ENCODE results near the gene TMCO6.

DNA sequence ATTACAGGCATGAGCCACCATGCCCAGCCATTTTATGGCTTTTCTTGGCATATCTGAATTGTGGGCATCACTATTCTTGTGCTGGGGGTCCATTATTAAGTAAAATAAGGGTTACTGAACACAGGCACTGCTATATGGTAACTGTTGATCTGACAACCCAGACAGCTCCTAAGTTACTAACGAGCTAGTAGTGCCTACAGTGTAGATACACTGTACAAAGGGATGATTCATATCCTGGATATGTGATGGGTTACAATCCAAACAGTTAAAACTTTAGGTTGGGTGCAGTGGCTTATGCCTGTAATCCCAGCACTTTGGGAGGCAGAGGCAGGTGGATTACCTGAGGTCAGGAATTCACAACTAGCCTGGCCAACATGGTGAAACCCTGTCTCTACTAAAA, 10.5 kb upstream of the TMCO6 start:
- no peak for TF ChIP-seq REST (IDR thresholded peaks at IDR 0.05; ENCODE audit: borderline replicate concordance)
- TF ChIP-seq REST (CRISPR knock-in tag; IDR thresholded peaks at IDR 0.05; ENCODE audit: low read depth): no peak
- TF ChIP-seq CEBPZ (IDR thresholded peaks at IDR 0.05; ENCODE audit: borderline replicate concordance, low read depth, low read length): no peak
- no peak for TF ChIP-seq MLLT1 (IDR thresholded peaks at IDR 0.05)
- no peak for TF ChIP-seq CTCF (IDR thresholded peaks at IDR 0.05 in 2 of 3, conservative IDR thresholded peaks at IDR 0.05 in 1 of 3; ENCODE audit: insufficient read depth in 2 of 3, low read depth in 1 of 3, low read length in 3 of 3)
- no peak for TF ChIP-seq GATAD2B (IDR thresholded peaks at IDR 0.05; ENCODE audit: borderline replicate concordance)
- TF ChIP-seq, protein P1, sequence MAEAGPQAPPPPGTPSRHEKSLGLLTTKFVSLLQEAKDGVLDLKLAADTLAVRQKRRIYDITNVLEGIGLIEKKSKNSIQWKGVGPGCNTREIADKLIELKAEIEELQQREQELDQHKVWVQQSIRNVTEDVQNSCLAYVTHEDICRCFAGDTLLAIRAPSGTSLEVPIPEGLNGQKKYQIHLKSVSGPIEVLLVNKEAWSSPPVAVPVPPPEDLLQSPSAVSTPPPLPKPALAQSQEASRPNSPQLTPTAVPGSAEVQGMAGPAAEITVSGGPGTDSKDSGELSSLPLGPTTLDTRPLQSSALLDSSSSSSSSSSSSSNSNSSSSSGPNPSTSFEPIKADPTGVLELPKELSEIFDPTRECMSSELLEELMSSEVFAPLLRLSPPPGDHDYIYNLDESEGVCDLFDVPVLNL (CRISPR knock-in tag; IDR thresholded peaks at IDR 0.05; ENCODE audit: low read depth): no peak
- TF ChIP-seq DDX20 (tag; IDR thresholded peaks at IDR 0.05; ENCODE audit: low read depth): no peak
- TF ChIP-seq, protein P2, sequence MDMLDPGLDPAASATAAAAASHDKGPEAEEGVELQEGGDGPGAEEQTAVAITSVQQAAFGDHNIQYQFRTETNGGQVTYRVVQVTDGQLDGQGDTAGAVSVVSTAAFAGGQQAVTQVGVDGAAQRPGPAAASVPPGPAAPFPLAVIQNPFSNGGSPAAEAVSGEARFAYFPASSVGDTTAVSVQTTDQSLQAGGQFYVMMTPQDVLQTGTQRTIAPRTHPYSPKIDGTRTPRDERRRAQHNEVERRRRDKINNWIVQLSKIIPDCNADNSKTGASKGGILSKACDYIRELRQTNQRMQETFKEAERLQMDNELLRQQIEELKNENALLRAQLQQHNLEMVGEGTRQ (CRISPR knock-in tag; IDR thresholded peaks at IDR 0.05): no peak
- TF ChIP-seq ZNF146 (CRISPR knock-in tag; IDR thresholded peaks at IDR 0.05; ENCODE audit: unreplicated experiment): no peak
- TF ChIP-seq ZNF699 (CRISPR knock-in tag; IDR thresholded peaks at IDR 0.05; ENCODE audit: insufficient replicate concordance): no peak

Measured in K562 (cell line).